Thyroid gland (tissue), 4 donors: ENCODE results near the gene SVIL.

Experiments
- CTCF ChIP-seq, 6 experiments: fragments of 200-600 bp in 3 of 6; fragments of 450-650 bp in 3 of 6; sonication (generic) in 3 of 6; IDR thresholded peaks; one replicate each; pipeline ENCODE4 v1.5.1; 2016 to 2019; ENCODE audit warnings: antibody characterized with exemption in 6 of 6, mild to moderate bottlenecking in 2 of 6, inconsistent platforms in 1 of 6, moderate library complexity in 1 of 6
- POLR2A ChIP-seq, 2 donors: fragments of 450-650 bp; IDR thresholded peaks; one replicate each; pipeline ENCODE4 v1.6.1; 2017; ENCODE audit warnings: antibody characterized with exemption in 2 of 2, mild to moderate bottlenecking in 2 of 2, moderate library complexity in 1 of 2

GRCh38 chr10:29657719-29658274, 23.0 kb upstream of the SVIL start:
- no peak for TF ChIP-seq CTCF (IDR thresholded peaks at IDR 0.05)
- no peak for TF ChIP-seq POLR2A (IDR thresholded peaks at IDR 0.05)
